HepG2 (cell line): ENCODE data around the gene NFXL1.

ENCODE experiments used
- CEBPB ChIP-seq: IDR thresholded peaks from 2 replicates; pipeline ENCODE4 v1.6.1; 2011; ENCODE audit warnings: low read depth, low read length, improper control_type of control experiment, borderline replicate concordance
- ELF4 ChIP-seq: sonication (generic); formaldehyde crosslinking; IDR thresholded peaks from 2 replicates; pipeline ENCODE4 v1.5.0; 2020; ENCODE audit warnings: missing genetic modification reagents, mild to moderate bottlenecking, moderate library complexity, borderline replicate concordance
- EZH2 ChIP-seq: conservative IDR thresholded peaks from 2 replicates; pipeline ENCODE4 v1.6.1; 2012; ENCODE audit warnings: mild to moderate bottlenecking, low read depth, low read length, moderate library complexity
- KIAA2018 ChIP-seq: sonication (generic); formaldehyde crosslinking; IDR thresholded peaks from 2 replicates; pipeline ENCODE4 v1.5.0; 2020; ENCODE audit warnings: mild to moderate bottlenecking, missing genetic modification reagents, borderline replicate concordance
- NCOR1 ChIP-seq: fragments of 200-600 bp; sonication (generic); IDR thresholded peaks from 2 replicates; pipeline ENCODE4 v1.7.0; 2017; ENCODE audit warnings: antibody characterized with exemption, low read length, borderline replicate concordance
- POLR2A ChIP-seq, 2 experiments: IDR thresholded peaks; 2 replicates each; pipeline ENCODE4 v1.6.1; 2011; ENCODE audit warnings: low read depth in 2 of 2, low read length in 2 of 2, mild to moderate bottlenecking in 1 of 2, moderate library complexity in 1 of 2; ENCODE audit not compliant: insufficient read depth in 1 of 2
- PRMT3 ChIP-seq: sonication (generic); formaldehyde crosslinking; IDR thresholded peaks from 2 replicates; pipeline ENCODE4 v1.8.1; 2022; ENCODE audit warnings: low read depth, mild to moderate bottlenecking, moderate library complexity, missing genetic modification reagents, borderline replicate concordance
- TAF1 ChIP-seq: sonication (generic); formaldehyde crosslinking; IDR thresholded peaks from 2 replicates; pipeline ENCODE4 v1.4.0; 2020; ENCODE audit warnings: missing genetic modification reagents
- TFDP2 ChIP-seq: sonication (generic); formaldehyde crosslinking; IDR thresholded peaks from 2 replicates; pipeline ENCODE4 v1.4.0; 2020; ENCODE audit warnings: missing genetic modification reagents
- ZNF724P ChIP-seq: sonication (generic); formaldehyde crosslinking; IDR thresholded peaks from 2 replicates; pipeline ENCODE4 v1.8.0; 2022; ENCODE audit warnings: missing genetic modification reagents, borderline replicate concordance
- TF ChIP-seq, protein P1 (sequence below): sonication (generic); formaldehyde crosslinking; IDR thresholded peaks from 2 replicates; pipeline ENCODE4 v1.5.0; 2020; ENCODE audit warnings: mild to moderate bottlenecking, low read depth, missing genetic modification reagents, borderline replicate concordance

DNA sequence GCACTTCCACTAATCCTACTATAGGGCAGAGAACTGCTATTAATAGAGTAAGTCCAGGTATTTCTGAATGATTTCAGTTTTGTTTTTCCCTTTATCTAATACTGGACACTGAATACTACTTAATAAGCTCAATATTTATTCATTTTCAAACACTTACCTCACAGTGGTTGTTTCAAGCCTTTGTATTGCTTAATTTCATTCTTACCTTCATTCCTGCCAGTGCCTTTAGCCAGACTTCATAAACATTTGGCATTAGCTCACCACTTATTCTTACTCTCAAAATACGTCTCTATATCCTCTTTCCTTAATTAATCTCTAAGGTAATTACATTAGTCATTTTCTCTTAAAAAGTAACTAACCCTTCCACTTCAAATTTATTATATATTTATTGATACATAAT lies 57.7 kb downstream of the NFXL1 start:
- TF ChIP-seq ZNF724P (CRISPR knock-in tag) (no peak), EZH2 (no peak), NCOR1 (no peak), KIAA2018 (CRISPR knock-in tag) (no peak), CEBPB (no peak), TFDP2 (no peak), POLR2A (IDR thresholded peaks at IDR 0.05; ENCODE audit: insufficient read depth in 1 of 2, low read depth in 2 of 2, low read length in 2 of 2) (no peak), PRMT3 (CRISPR knock-in tag) (no peak), ELF4 (CRISPR knock-in tag) (no peak), TAF1 (CRISPR knock-in tag) (no peak)
- TF ChIP-seq, protein P1, sequence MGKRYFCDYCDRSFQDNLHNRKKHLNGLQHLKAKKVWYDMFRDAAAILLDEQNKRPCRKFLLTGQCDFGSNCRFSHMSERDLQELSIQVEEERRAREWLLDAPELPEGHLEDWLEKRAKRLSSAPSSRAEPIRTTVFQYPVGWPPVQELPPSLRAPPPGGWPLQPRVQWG (CRISPR knock-in tag), result no peak
